Measurements from ENCODE around the gene SERINC2.

DNA sequence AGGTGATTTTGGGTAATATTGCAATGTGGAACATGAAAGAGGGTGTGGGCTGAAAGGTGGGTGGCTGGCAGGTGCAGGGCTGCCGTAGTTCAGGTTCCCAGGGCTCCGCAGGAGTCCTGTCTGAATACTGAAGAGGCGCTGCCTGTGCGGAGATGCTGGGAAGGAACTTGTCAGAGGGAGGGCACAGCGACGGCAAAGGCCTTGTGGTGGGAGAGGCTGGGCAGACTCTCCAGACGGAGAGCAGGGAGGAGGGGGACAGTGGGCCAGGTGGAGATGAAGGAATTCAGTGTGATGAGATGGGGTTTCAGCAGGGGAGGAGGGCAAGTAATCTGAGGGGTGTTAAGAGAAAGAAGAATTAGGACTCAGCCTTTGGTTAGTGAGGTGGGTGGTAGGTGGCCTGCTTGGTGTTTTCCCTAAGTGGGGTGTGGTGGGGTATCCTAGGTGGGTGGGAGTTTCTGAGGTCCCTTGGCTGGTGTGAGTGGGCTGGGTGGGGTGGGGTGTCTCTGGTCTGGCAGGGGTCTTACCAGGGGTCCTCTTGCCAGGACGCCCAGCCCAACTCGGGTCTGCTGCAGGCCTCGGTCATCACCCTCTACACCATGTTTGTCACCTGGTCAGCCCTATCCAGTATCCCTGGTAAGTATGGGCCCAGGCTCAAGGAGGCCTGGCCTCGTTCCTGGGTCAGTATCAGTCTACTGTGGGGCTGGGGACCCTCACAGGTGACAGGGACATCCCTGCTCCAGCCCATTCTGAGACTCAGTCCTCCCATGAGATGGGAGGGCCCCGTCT lies 15.6 kb downstream of the SERINC2 start:
- TF ChIP-seq, protein P1, sequence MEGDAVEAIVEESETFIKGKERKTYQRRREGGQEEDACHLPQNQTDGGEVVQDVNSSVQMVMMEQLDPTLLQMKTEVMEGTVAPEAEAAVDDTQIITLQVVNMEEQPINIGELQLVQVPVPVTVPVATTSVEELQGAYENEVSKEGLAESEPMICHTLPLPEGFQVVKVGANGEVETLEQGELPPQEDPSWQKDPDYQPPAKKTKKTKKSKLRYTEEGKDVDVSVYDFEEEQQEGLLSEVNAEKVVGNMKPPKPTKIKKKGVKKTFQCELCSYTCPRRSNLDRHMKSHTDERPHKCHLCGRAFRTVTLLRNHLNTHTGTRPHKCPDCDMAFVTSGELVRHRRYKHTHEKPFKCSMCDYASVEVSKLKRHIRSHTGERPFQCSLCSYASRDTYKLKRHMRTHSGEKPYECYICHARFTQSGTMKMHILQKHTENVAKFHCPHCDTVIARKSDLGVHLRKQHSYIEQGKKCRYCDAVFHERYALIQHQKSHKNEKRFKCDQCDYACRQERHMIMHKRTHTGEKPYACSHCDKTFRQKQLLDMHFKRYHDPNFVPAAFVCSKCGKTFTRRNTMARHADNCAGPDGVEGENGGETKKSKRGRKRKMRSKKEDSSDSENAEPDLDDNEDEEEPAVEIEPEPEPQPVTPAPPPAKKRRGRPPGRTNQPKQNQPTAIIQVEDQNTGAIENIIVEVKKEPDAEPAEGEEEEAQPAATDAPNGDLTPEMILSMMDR (IDR thresholded peaks at IDR 0.05; ENCODE audit: low read length): no peak
- TF ChIP-seq EZH2 (optimal IDR thresholded peaks at IDR 0.05; ENCODE audit: low read depth, low read length): no peak
